Breast epithelium (tissue), 4 donors: ENCODE results near the gene ASB18. TPM values are rescaled to one million over a fixed set of nuclear protein-coding genes. Genes with fewer than 3 reads are reported as not detected.

Source experiments
- DNase-seq, 2 donors: peaks; one replicate each; pipeline ENCODE4 v3.0.0-alpha.2; 2019; ENCODE audit warnings: low spot score in 2 of 2
- H3K27ac ChIP-seq, 2 donors: fragments of 200-600 bp; sonication (generic) in 1 of 2; one replicate each; pipeline ENCODE4 v1.5.1; 2016 to 2019; ENCODE audit warnings: mild to moderate bottlenecking in 1 of 2
- H3K27me3 ChIP-seq, 2 donors: fragments of 200-600 bp; sonication (generic) in 1 of 2; one replicate each; pipeline versions ENCODE4 v1.5.1 to v1.6.0; 2017 to 2019; ENCODE audit warnings: control low read depth in 1 of 2, mild to moderate bottlenecking in 1 of 2
- H3K36me3 ChIP-seq: fragments of 200-600 bp; one replicate; pipeline ENCODE4 v1.5.1; 2019
- H3K4me1 ChIP-seq, 2 donors: fragments of 200-600 bp; sonication (generic); one replicate each; pipeline ENCODE4 v1.5.1; 2016 to 2019; ENCODE audit warnings: control low read depth in 1 of 2
- H3K4me3 ChIP-seq, 3 donors: fragments of 200-600 bp; sonication (generic); 1 replicate in 2 of 3; 2 replicates in 1 of 3; pipeline ENCODE4 v1.5.1; 2016 to 2019; ENCODE audit warnings: mild to moderate bottlenecking in 3 of 3, moderate library complexity in 2 of 3
- H3K9me3 ChIP-seq, 2 donors: fragments of 200-600 bp; sonication (generic) in 1 of 2; one replicate each; pipeline ENCODE4 v1.5.1; 2016 to 2019; ENCODE audit warnings: control low read depth in 1 of 2
- CTCF ChIP-seq, 3 donors: fragments of 450-650 bp; IDR thresholded peaks; one replicate each; pipeline ENCODE4 v1.5.1; 2016 to 2017; ENCODE audit warnings: antibody characterized with exemption in 3 of 3, mild to moderate bottlenecking in 3 of 3, moderate library complexity in 3 of 3
- POLR2A ChIP-seq: fragments of 450-650 bp; IDR thresholded peaks from one replicate; pipeline ENCODE4 v1.6.1; 2016; ENCODE audit warnings: antibody characterized with exemption, mild to moderate bottlenecking, moderate library complexity
- POLR2AphosphoS5 ChIP-seq, 3 donors: sonication (generic); formaldehyde crosslinking; IDR thresholded peaks; one replicate each; pipeline ENCODE4 v1.6.1; 2017; ENCODE audit warnings: antibody characterized with exemption in 3 of 3
- intact Hi-C: fragments of 100-400 bp; cut with DNase I; formaldehyde crosslinking; loops from one replicate; pipeline ENCODE4 v1.15.1; 2023; ENCODE audit warnings: low total_unique reads
- total RNA-seq, 3 donors: library from RNA; depleted of rRNA; stranded (reverse); fragments of >200 nt; gene quantifications; one replicate each; pipeline ENCODE4 v1.1.0, GENCODE V29; 2016

ASB18 gene
- total RNA-seq, 3 donors from 2014 or later, result not detected

GRCh38 chr2:236167297-236168109 lies 96.7 kb downstream of the ASB18 start:
- no peak for DNase-seq
- Histone ChIP-seq H3K4me1 (peaks cover 20 to 25% of the 10 kb centered on the region in 2 donors), H3K27me3 (peaks cover 20 to 99% of the 10 kb centered on the region in 2 donors), H3K9me3 (no peaks in the 10 kb centered on the region), H3K4me3 (peak overlapping the region; percentile 29 to 71 (median 41)), H3K27ac (no peak overlapping the region), H3K36me3 (no peaks in the 10 kb centered on the region)
- intact Hi-C loops, result no loop called here
- TF ChIP-seq CTCF (IDR thresholded peaks at IDR 0.05) (no peak), POLR2A (no peak), POLR2AphosphoS5 (IDR thresholded peaks at IDR 0.05) (no peak)

GRCh38 chr2:236166796-236167296 lies 97.4 kb downstream of the ASB18 start:
- TF ChIP-seq POLR2AphosphoS5 (IDR thresholded peaks at IDR 0.05), result no peak
- TF ChIP-seq POLR2A, result no peak
- TF ChIP-seq CTCF (IDR thresholded peaks at IDR 0.05), result no peak
- DNase-seq, result no peak
- intact Hi-C loops, result no loop called here
- Histone ChIP-seq H3K9me3 (no peaks in the 10 kb centered on the region), H3K4me1 (peaks cover 17 to 25% of the 10 kb centered on the region in 2 donors), H3K36me3 (no peaks in the 10 kb centered on the region), H3K4me3 (peak overlapping the region; percentile 29 to 71 (median 41)), H3K27me3 (peaks cover 20 to 97% of the 10 kb centered on the region in 2 donors), H3K27ac (no peak overlapping the region)

GRCh38 chr2:236165842-236166795 lies 98.1 kb downstream of the ASB18 start:
- peaks cover 20 to 97% of the 10 kb centered on the region in 2 donors for H3K27me3 ChIP-seq
- H3K27ac ChIP-seq, result no peak overlapping the region
- no peak for DNase-seq
- H3K9me3 ChIP-seq, result no peaks in the 10 kb centered on the region
- no peak for TF ChIP-seq CTCF (IDR thresholded peaks at IDR 0.05)
- no peak for TF ChIP-seq POLR2AphosphoS5 (IDR thresholded peaks at IDR 0.05)
- no peak for TF ChIP-seq POLR2A
- intact Hi-C loops, result no loop called here
- H3K36me3 ChIP-seq, result no peaks in the 10 kb centered on the region
- H3K4me1 ChIP-seq, result peaks cover 17 to 25% of the 10 kb centered on the region in 2 donors
- peak overlapping the region; percentile 28 to 71 (median 30) for H3K4me3 ChIP-seq

- H3K4me1 ChIP-seq, result peaks cover 17 to 25% of the 10 kb centered on the region in 2 donors
- H3K36me3 ChIP-seq, result no peaks in the 10 kb centered on the region
- no peak overlapping the region for H3K27ac ChIP-seq
- DNase-seq, result no peak
- intact Hi-C loops, result no loop called here
- H3K4me3 ChIP-seq, result peak overlapping the region; percentile 29 to 64 (median 32)
- H3K27me3 ChIP-seq, result peaks cover 20 to 97% of the 10 kb centered on the region in 2 donors
- no peaks in the 10 kb centered on the region for H3K9me3 ChIP-seq
- TF ChIP-seq POLR2AphosphoS5 (IDR thresholded peaks at IDR 0.05) (no peak), POLR2A (no peak), CTCF (IDR thresholded peaks at IDR 0.05) (no peak)
Observed at GRCh38 chr2:236164925-236165841, 99.0 kb downstream of the ASB18 start.
